SK-N-SH (cell line): Measurements from ENCODE around the gene TNFAIP8L3. TPM values are rescaled to one million over a fixed set of nuclear protein-coding genes. Genes with fewer than 3 reads are reported as not detected.

Experiments used
- CTCF ChIA-PET: fragments of 300-600, 350-600 bp; formaldehyde crosslinking; extraction: SDS; loops from one replicate; lab custom pipeline; 2021; lab: Yijun Ruan, JAX
- POLR2A ChIA-PET: fragments of 350-600 bp; sonication (Branson Sonifier 250); formaldehyde crosslinking; extraction: SDS; loops from one replicate; lab custom pipeline; 2020; ENCODE audit warnings: antibody characterized with exemption, inconsistent platforms; lab: Yijun Ruan, JAX
- DNase-seq: peaks from one replicate; pipeline ENCODE4 v3.0.0; 2012
- H2AFZ ChIP-seq: fragments of 200-600 bp; sonication (generic); 2 replicates; pipeline ENCODE4 v1.8.1; 2016; ENCODE audit warnings: antibody characterized with exemption, mild to moderate bottlenecking, low read depth
- H3F3A ChIP-seq: fragments of 200-600 bp; sonication (generic); replicated peaks from 2 replicates; pipeline ENCODE3; 2016; ENCODE audit warnings: antibody characterized with exemption, mild to moderate bottlenecking; ENCODE audit not compliant: insufficient read depth
- H3K27ac ChIP-seq, 2 experiments: fragments of 200-500 bp in 1 of 2; fragments of 200-600 bp in 1 of 2; sonication (Bioruptor generic) in 1 of 2; sonication (generic), shearing (Covaris generic) in 1 of 2; 2 replicates each; pipeline versions ENCODE4 v1.5.1 to v1.6.1; 2014 to 2016; ENCODE audit warnings: low read depth in 2 of 2, inconsistent platforms in 1 of 2, low read length in 1 of 2, mild to moderate bottlenecking in 1 of 2, mixed read lengths in 1 of 2
- H3K27me3 ChIP-seq: fragments of 200-600 bp; sonication (generic), shearing (Covaris generic); 2 replicates; pipeline ENCODE4 v1.6.1; 2016; ENCODE audit warnings: mixed run types; ENCODE audit not compliant: insufficient read depth
- H3K36me3 ChIP-seq, 2 experiments: fragments of 200-500 bp in 1 of 2; fragments of 200-600 bp in 1 of 2; sonication (Bioruptor generic) in 1 of 2; sonication (generic) in 1 of 2; replicated peaks in 1 of 2; 2 replicates each; pipeline versions ENCODE3 to v1.5.1; 2014 to 2016; ENCODE audit warnings: low read length in 1 of 2, mild to moderate bottlenecking in 1 of 2; ENCODE audit not compliant: insufficient read depth in 2 of 2, control insufficient read depth in 1 of 2
- H3K4me1 ChIP-seq, 2 experiments: fragments of 200-500 bp in 1 of 2; fragments of 200-600 bp in 1 of 2; sonication (Bioruptor generic) in 1 of 2; sonication (generic), shearing (Covaris generic) in 1 of 2; 2 replicates each; pipeline versions ENCODE4 v1.5.1 to v1.6.1; 2014 to 2016; ENCODE audit warnings: low read depth in 1 of 2, low read length in 1 of 2, mixed run types in 1 of 2; ENCODE audit not compliant: insufficient read depth in 2 of 2, control insufficient read depth in 1 of 2
- H3K4me2 ChIP-seq: fragments of 200-600 bp; sonication (generic), shearing (Covaris generic); 2 replicates; pipeline ENCODE4 v1.6.1; 2017; ENCODE audit warnings: mixed run types
- H3K4me3 ChIP-seq, 2 experiments: fragments of 200-500 bp in 1 of 2; fragments of 200-600 bp in 1 of 2; sonication (Bioruptor generic) in 1 of 2; sonication (generic), shearing (Covaris generic) in 1 of 2; 2 replicates each; pipeline versions ENCODE4 v1.5.1 to v1.8.1; 2014 to 2016; ENCODE audit warnings: low read depth in 2 of 2, inconsistent platforms in 1 of 2, low read length in 1 of 2, mild to moderate bottlenecking in 1 of 2, mixed read lengths in 1 of 2, moderate library complexity in 1 of 2
- H3K79me2 ChIP-seq: fragments of 200-600 bp; sonication (generic); 2 replicates; pipeline ENCODE4 v1.8.1; 2017; ENCODE audit warnings: mild to moderate bottlenecking; ENCODE audit not compliant: insufficient read depth
- H3K9ac ChIP-seq: fragments of 200-600 bp; sonication (generic); 2 replicates; pipeline ENCODE4 v1.6.1; 2017; ENCODE audit warnings: mixed run types
- H3K9me2 ChIP-seq: fragments of 200-600 bp; sonication (generic); 2 replicates; pipeline ENCODE4 v1.6.1; 2017; ENCODE audit warnings: mixed run types
- H3K9me3 ChIP-seq: fragments of 200-600 bp; sonication (generic); 2 replicates; pipeline ENCODE4 v1.6.1; 2017; ENCODE audit warnings: mixed run types, mild to moderate bottlenecking, moderate library complexity
- H4K20me1 ChIP-seq: fragments of 200-600 bp; sonication (generic); 2 replicates; pipeline ENCODE4 v1.6.1; 2017; ENCODE audit warnings: mild to moderate bottlenecking, mixed run types; ENCODE audit not compliant: insufficient read depth
- CHD2 ChIP-seq: fragments of 150-350 bp; IDR thresholded peaks from 2 replicates; pipeline ENCODE4 v1.6.1; 2018; ENCODE audit warnings: low read length; ENCODE audit not compliant: partially characterized antibody
- ELF1 ChIP-seq: IDR thresholded peaks from 2 replicates; pipeline ENCODE4 v1.4.0; 2012
- JUND ChIP-seq: IDR thresholded peaks from 2 replicates; pipeline ENCODE4 v1.4.0; 2012
- NFIC ChIP-seq: IDR thresholded peaks from 2 replicates; pipeline ENCODE4 v1.4.0; 2012; ENCODE audit warnings: borderline replicate concordance
- NRF1 ChIP-seq: IDR thresholded peaks from 2 replicates; pipeline ENCODE4 v1.6.1; 2012; ENCODE audit warnings: low read depth, mild to moderate bottlenecking, low read length
- POLR2AphosphoS5 ChIP-seq: IDR thresholded peaks from 2 replicates; pipeline ENCODE4 v1.6.1; 2012; ENCODE audit warnings: low read depth, low read length
- RAD21 ChIP-seq: IDR thresholded peaks from 2 replicates; pipeline ENCODE4 v1.6.1; 2012; ENCODE audit warnings: mild to moderate bottlenecking, low read length
- RCOR1 ChIP-seq: fragments of 150-350 bp; IDR thresholded peaks from 2 replicates; pipeline ENCODE4 v1.6.1; 2017; ENCODE audit warnings: antibody characterized with exemption, low read length
- SMC3 ChIP-seq: IDR thresholded peaks from 2 replicates; pipeline ENCODE4 v1.6.1; 2012; ENCODE audit warnings: low read depth, low read length, improper control_type of control experiment
- TAF1 ChIP-seq: IDR thresholded peaks from 2 replicates; pipeline ENCODE4 v1.6.1; 2012; ENCODE audit warnings: low read depth, mild to moderate bottlenecking, low read length, moderate library complexity, borderline replicate concordance
- TEAD4 ChIP-seq: IDR thresholded peaks from 2 replicates; pipeline ENCODE4 v1.4.0; 2012; ENCODE audit warnings: mild to moderate bottlenecking, borderline replicate concordance; ENCODE audit not compliant: insufficient read depth
- WGBS: methylation state at CpG from one replicate; pipeline ENCODE4 v1.1.6; 2017; ENCODE audit warnings: low lambda C conversion rate; 5-methylcytosine and 5-hydroxymethylcytosine counted together
- polyA plus RNA-seq, 3 experiments: library from polyadenylated mRNA; depleted of rRNA; stranded (reverse); fragments of >200 nt; gene quantifications; 2 replicates each; pipeline ENCODE4 v1.2.3, GENCODE V29; 2012
- TF ChIP-seq, protein P1 (sequence below): fragments of 150-350 bp; IDR thresholded peaks from 2 replicates; pipeline ENCODE4 v1.6.1; 2016; ENCODE audit warnings: mild to moderate bottlenecking, low read depth, low read length
- TF ChIP-seq, protein P2 (sequence below): IDR thresholded peaks from 2 replicates; pipeline ENCODE4; 2012
- TF ChIP-seq, protein P3 (sequence below): fragments of 200-600 bp; sonication (generic); IDR thresholded peaks from 2 replicates; pipeline ENCODE4 v1.6.1; 2017; ENCODE audit warnings: antibody characterized with exemption, mild to moderate bottlenecking, moderate library complexity
- TF ChIP-seq, protein P4 (sequence below): IDR thresholded peaks from 2 replicates; pipeline ENCODE4 v1.4.0; 2012; ENCODE audit warnings: low read depth, borderline replicate concordance

TNFAIP8L3 gene
- polyA plus RNA-seq, 1 of the 3 experiments (the other 2 are of a cell fraction), result 0.08 TPM

DNA sequence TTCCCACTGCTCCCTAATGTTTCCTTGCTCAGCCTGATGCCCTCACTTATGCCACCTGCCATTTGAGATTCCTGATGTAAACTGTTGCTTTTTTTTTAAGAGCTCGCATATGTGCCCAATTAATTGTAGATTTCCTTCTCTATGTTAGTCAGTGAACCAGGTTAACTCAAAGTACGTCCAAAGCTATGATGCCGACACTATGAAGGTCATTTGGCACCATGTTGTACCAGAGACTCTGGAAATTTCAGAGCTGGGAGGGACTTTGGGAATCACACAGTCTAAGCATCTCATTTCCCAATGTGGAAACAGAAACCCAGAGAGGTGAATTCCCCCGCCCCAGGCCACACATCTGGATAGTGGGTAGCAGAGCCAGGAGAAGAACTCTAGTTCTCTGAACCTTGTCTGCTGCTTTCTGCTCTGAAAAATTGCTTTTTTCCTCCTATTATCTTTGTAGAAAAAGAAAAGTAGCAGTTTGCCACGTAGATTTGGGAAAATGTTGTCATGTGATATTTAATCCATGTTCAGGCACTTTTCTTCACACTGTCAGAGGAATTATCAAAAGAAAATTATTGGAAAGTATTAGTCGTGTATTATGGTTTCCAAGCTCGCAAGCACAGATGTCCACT is 38.5 kb upstream of the TNFAIP8L3 start (continued):
- TF ChIP-seq, protein P1, sequence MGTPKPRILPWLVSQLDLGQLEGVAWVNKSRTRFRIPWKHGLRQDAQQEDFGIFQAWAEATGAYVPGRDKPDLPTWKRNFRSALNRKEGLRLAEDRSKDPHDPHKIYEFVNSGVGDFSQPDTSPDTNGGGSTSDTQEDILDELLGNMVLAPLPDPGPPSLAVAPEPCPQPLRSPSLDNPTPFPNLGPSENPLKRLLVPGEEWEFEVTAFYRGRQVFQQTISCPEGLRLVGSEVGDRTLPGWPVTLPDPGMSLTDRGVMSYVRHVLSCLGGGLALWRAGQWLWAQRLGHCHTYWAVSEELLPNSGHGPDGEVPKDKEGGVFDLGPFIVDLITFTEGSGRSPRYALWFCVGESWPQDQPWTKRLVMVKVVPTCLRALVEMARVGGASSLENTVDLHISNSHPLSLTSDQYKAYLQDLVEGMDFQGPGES, result no peak
- TF ChIP-seq TAF1 (no peak), JUND (no peak), ELF1 (no peak), NRF1 (no peak), RCOR1 (no peak)
- TF ChIP-seq, protein P2, sequence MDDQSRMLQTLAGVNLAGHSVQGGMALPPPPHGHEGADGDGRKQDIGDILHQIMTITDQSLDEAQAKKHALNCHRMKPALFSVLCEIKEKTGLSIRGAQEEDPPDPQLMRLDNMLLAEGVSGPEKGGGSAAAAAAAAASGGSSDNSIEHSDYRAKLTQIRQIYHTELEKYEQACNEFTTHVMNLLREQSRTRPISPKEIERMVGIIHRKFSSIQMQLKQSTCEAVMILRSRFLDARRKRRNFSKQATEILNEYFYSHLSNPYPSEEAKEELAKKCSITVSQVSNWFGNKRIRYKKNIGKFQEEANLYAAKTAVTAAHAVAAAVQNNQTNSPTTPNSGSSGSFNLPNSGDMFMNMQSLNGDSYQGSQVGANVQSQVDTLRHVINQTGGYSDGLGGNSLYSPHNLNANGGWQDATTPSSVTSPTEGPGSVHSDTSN, result no peak
- TF ChIP-seq, protein P3, sequence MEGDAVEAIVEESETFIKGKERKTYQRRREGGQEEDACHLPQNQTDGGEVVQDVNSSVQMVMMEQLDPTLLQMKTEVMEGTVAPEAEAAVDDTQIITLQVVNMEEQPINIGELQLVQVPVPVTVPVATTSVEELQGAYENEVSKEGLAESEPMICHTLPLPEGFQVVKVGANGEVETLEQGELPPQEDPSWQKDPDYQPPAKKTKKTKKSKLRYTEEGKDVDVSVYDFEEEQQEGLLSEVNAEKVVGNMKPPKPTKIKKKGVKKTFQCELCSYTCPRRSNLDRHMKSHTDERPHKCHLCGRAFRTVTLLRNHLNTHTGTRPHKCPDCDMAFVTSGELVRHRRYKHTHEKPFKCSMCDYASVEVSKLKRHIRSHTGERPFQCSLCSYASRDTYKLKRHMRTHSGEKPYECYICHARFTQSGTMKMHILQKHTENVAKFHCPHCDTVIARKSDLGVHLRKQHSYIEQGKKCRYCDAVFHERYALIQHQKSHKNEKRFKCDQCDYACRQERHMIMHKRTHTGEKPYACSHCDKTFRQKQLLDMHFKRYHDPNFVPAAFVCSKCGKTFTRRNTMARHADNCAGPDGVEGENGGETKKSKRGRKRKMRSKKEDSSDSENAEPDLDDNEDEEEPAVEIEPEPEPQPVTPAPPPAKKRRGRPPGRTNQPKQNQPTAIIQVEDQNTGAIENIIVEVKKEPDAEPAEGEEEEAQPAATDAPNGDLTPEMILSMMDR, result no peak

DNA sequence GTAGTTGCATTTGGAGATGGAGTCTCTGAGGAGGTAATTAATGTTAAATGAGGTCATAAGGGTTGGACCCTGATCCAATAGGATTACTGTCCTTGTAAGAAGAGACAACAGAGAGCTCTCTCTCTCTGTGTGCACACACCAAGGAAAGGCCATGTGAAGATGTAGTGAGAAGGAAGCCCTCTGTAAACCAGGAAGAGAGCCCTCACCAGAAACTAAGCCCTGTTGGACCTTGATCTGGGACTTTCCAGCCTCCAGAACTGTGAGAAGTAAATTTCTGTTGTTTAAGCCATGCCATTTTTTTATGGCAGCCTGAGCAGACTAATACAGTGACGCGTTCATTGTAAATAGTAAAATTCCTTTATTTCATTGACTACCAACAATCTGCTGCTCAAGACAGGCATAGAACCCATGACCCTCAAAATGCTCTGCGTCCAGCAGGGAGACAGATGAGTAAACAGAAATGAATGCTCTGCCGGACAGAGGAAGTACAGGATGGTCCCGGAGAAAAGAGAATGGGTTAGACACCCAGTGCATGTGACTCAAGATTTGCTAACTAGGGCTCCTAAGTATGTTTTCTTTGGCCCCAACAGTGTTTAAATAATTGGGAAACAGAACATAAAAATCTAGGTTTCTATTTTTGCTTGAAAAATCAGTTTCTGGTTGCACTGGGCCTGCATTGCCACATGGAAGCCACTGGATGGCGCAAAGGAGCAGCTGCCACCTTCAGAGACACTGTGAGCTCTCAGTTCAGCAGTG is 37.9 kb upstream of the TNFAIP8L3 start:
- WGBS, result 42% methylated on average over 6 of the region's 6 CpGs
- Histone ChIP-seq H3K36me3 (no peaks in the 10 kb centered on the region), H3K27ac (peak overlapping the region in 1 of 2 experiments; percentile 48; a peak in 2 of 4 replicates), H3F3A (peaks cover 15% of the 10 kb centered on the region), H3K4me1 (peaks cover 3 to 4% of the 10 kb centered on the region in 2 experiments; a peak in 2 of 4 replicates), H4K20me1 (no peaks in the 10 kb centered on the region), H3K9ac (no peak overlapping the region), H3K4me3 (peak overlapping the region in 1 of 2 experiments; percentile 47; a peak in 1 of 4 replicates), H3K79me2 (no peaks in the 10 kb centered on the region), H3K27me3 (no peaks in the 10 kb centered on the region), H2AFZ (peak overlapping the region; percentile 30; the same call in 1 of the 2 replicates), H3K4me2 (peak overlapping the region; percentile 20; the same call in 1 of the 2 replicates), H3K9me3 (no peaks in the 10 kb centered on the region), H3K9me2 (no peaks in the 10 kb centered on the region)
- DNase-seq, result peak; percentile 45
- ChIA-PET POLR2A (no interaction called here), CTCF (interaction anchor here (0.6 to 3.5 kb wide), 21 partner anchors 8 to 248 kb away, joined by 3 to 19 read pairs (median 5); no protein-coding TSS in a partner anchor)
- TF ChIP-seq, protein P4, sequence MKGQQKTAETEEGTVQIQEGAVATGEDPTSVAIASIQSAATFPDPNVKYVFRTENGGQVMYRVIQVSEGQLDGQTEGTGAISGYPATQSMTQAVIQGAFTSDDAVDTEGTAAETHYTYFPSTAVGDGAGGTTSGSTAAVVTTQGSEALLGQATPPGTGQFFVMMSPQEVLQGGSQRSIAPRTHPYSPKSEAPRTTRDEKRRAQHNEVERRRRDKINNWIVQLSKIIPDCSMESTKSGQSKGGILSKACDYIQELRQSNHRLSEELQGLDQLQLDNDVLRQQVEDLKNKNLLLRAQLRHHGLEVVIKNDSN, result no peak
- TF ChIP-seq SMC3 (peak; percentile 51), NFIC (peak; percentile 38; the same call in 1 of the 2 replicates), RAD21 (peak; percentile 65), POLR2AphosphoS5 (no peak), CHD2 (no peak), TEAD4 (no peak)
- TF ChIP-seq, protein P3, result peak; percentile 97
